ENCODE measurements around the gene CMTM8.
"Not testable (repeated sequence)": the region's sequence is repeated elsewhere in the genome, so short reads cannot be mapped to it uniquely, and the experiment has no call there.

The CMTM8 gene

DNA sequence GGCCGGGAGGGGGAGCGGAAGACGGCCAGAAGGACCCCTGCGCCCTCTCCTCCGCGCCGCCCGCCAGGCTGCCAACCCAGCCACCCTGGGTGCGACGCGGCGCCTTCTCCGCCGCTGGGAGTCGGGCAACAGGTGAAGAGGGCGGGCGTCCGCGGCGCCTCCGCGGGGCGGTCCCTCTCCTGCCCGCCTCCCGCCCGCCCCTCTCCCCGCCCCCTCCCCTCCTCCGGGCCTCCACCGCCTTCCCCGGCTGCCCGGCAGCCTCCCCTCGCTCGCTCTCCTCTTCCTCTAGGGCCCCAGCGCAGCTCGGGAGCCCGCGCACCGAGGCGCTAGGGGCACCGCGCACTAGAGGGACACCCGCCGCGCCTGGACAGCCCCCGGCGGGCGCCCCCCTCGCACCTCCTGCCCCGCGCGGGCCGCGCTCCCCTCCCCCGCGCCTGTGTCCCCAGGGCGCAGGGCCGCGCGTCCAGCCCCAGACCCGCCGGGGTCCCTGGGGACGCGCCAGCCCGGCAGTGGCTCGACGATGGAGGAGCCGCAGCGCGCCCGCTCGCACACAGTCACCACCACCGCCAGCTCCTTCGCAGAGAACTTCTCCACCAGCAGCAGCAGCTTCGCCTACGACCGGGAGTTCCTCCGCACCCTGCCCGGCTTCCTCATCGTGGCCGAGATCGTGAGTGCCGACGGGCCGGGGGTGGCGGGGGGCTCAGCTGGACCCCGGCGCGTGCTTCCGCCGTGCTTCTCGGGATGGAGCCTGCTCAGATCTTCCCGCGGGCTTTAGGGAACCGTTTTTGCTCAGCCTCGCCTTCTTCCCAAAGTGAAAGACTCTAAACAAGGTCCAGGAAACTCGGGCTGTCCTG, at the start of gene CMTM8:
CMTM8 (plus strand) TSS at position 228 of the 854 bp plus-strand sequence; CDS start at position 521, 293 bp downstream.
- peak; percentile 9 for DNase-seq (ENCODE audit: low read depth)

- DNase-seq (ENCODE audit: low read depth), result no peak
These were observed 48.8 kb upstream of the CMTM8 start for GRCh38 chr3:32189693-32190092.

- DNase-seq (ENCODE audit: low read depth), result not testable (repeated sequence)
These were observed 47.9 kb upstream of the CMTM8 start for GRCh38 chr3:32190556-32190955.

- no peak for DNase-seq (ENCODE audit: low read depth)
These were observed 45.4 kb upstream of the CMTM8 start for GRCh38 chr3:32193101-32193500.

GRCh38 chr3:32194653-32195052, 43.8 kb upstream of the CMTM8 start:
- no peak for DNase-seq (ENCODE audit: low read depth)

DNA sequence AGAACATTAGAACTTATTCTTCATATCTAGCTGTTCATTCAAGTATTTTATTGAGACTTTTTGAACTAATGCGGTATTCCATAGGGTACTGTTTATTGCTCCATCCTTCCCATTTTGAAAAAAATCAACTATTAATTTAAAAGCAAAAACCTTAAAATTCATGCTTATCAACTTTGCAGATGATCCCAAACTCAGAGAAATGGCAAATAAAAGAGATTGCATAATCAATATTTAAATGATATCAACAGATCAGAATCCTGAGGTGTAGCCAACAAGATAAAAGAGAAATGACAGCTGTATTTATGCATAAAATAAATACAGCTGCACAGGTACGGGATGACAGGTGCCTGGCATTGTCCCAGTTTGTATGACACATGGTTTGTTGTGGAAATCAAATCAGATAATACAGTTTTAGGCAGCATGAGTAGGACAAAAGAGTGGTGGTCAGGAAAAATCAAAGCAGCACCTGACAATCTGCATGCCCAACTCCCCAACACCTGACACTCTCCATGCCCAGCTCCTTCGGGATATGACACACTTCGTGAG, 42.4 kb upstream of the CMTM8 start:
- no peak for DNase-seq (ENCODE audit: low read depth)

GRCh38 chr3:32197991-32198390, 40.5 kb upstream of the CMTM8 start:
- no peak for DNase-seq (ENCODE audit: low read depth)

DNA sequence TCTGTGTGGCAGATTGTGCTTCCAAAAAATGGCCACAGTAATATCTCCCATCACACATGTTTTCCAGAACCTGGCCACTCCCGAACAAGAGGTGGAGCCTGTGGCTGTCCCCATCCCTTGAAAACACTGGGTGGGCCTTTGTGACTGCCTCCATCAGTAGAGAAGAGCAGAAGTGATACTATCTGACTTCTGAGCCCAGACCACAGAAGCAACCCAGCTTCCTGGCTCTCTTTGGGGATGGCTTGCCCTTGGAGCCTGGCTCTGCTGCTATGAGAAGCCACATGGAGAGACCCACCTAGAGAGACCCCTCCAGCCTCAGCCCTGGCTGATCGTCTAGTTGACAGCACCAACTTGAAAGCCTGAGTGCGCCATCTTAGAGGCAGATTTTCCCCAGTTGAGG, 39.8 kb upstream of the CMTM8 start:
- DNase-seq (ENCODE audit: low read depth), result no peak

GRCh38 chr3:32200490-32200889, 38.0 kb upstream of the CMTM8 start:
- DNase-seq (ENCODE audit: low read depth), result no peak

- no peak for DNase-seq (ENCODE audit: low read depth)
These were observed 37.3 kb upstream of the CMTM8 start for GRCh38 chr3:32200992-32201758.

GRCh38 chr3:32202496-32202895, 36.0 kb upstream of the CMTM8 start:
- DNase-seq (ENCODE audit: low read depth), result no peak

DNA sequence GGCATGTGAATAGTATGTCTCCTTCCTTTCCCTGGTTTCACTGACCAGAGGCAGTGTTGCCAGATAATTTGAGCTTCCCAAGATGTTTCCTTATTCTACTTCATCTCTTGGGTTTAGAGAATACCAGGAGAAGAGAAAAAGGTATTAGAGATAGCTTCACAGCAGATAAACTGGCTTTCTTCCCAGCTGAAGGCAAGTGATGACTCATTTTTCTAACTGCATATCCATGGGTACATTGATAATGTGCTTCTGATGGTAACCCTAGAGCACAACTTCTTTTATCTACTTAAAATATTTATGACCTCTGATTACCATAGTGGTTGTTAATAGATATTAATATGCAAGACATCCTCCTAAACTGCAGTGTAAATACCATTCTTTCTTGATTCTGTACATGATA, 34.6 kb upstream of the CMTM8 start:
- peak; percentile 41 for DNase-seq (ENCODE audit: low read depth)

GRCh38 chr3:32208447-32208846, 30.0 kb upstream of the CMTM8 start:
- DNase-seq (ENCODE audit: low read depth), result no peak

DNA sequence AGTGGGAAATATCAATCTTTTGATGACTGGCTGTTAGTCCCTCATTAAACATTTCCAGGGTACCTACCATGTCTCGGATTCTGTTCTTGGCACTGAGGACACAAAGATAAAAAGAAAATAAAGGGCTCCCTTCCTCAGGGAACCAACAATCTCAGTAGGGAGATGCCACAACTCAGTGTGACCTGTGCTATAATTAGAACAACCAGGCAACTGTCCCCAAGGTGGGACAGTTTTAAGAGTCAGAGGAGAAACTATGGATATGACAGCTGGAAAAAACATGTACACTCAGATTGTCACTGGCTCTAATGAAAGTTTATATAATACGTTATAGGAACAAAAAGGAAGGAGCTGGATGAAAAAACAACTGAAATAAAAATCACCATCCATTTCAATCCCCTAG, 23.3 kb upstream of the CMTM8 start:
- no peak for DNase-seq (ENCODE audit: low read depth)

- no peak for DNase-seq (ENCODE audit: low read depth)
These were observed 22.2 kb upstream of the CMTM8 start for GRCh38 chr3:32216172-32216783.

DNA sequence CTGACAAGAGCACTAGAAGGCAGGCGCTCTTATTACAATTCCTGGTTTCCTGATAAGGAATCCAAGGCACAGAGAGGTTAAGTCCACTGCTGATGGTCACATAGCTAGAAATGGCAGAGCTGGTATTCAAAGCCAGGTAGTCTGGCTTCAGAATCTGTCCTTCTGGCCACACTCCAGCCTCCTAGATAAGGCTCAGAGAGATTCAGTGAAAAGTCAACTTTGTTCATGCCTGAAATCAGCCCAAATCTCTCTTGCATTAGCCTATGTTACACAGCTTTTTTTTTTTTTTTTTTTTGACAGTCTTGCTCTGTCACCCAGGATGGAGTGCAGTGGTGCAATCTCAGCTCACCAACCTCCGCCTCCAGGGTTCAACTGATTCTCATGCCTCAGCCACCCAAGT, 21.1 kb upstream of the CMTM8 start:
- no peak for DNase-seq (ENCODE audit: low read depth)

GRCh38 chr3:32219537-32219936, 18.9 kb upstream of the CMTM8 start:
- DNase-seq (ENCODE audit: low read depth), result no peak

DNA sequence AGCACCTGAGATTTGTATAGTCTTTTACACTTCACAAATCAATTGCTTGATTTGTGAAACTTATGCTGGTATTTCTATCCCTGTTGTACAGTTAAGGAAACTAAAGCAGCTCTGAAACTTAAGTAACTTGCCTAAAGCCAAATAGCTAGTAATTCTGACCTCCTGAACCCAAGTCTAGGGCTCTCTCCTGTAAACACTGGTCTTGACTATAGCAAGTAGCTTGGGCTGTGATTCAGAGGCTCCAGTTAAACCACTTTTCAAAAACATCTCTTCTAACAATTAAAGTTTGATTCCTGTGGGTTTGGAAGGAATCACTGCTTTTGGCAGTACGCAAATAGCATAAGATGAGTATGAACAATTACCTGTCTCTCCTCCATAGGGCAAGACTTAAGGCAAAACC, 18.5 kb upstream of the CMTM8 start:
- DNase-seq (ENCODE audit: low read depth), result peak; percentile 9

GRCh38 chr3:32222950-32223349, 15.5 kb upstream of the CMTM8 start:
- DNase-seq (ENCODE audit: low read depth), result no peak

DNA sequence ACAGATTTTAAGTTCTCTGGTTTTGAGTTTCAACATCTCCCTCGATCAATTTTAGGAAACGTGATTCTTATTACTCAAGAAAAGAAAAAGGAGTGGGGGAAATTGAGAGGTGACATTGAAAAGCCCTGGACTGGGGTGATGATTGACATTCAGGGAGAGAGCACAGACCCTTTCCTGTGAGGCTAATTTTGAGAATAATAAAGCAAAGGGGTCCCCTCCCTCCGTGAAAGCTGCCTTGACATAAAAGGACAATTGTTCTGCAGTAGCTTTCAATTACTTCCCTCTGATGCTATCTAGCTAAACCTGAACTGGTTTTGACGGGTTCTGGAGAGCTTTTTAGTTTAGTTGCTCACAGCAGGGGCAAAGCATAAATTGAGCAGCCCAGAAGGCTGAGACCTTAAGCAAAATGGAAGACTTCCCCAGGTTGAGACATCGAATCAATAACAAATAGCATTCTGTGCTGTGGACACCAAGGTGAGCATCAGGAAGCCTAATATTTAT, 14.4 kb upstream of the CMTM8 start:
- no peak for DNase-seq (ENCODE audit: low read depth)

DNA sequence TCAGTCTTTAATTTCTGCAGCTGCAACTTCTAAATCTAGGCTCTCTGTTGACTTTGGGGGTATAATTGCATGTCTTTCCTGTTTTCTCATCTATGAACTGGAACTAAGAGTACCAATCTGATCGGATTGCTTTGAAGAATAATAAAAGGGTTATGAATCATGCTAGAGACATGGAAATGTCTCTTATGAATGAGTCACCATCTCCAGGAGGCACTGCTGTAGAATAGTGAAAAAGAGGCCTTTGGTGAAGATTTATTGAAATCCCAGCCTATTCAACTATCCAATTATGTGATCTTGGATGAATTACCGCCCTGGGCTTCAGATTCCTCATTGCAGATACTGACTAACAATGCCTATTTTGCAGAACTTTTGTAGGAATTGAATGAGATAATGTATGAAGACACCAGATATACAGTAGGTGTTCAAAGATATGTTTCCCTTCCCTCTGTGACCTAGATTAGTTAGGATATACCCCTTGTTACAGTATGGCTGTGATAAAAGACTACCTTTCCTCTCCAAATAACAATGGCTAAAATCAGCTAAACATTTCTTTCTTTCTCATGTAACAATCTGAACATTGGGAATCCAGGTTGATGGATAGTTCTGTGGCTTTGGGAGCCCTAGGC, 11.5 kb upstream of the CMTM8 start:
- peak; percentile 64 for DNase-seq (ENCODE audit: low read depth)

- DNase-seq (ENCODE audit: low read depth), result not testable (repeated sequence)
These were observed 9.7 kb upstream of the CMTM8 start for GRCh38 chr3:32228743-32229142.

Measured in ELR (cell line).